ENCODE data around the gene GNL2.

GRCh38 chr1:37588939-37589338 lies 6.8 kb downstream of the GNL2 start:
- TF ChIP-seq REST (IDR thresholded peaks at IDR 0.05; ENCODE audit: insufficient replicate concordance, low read depth) (no peak), CTCF (IDR thresholded peaks at IDR 0.05; ENCODE audit: insufficient read depth, low read length) (no peak)
